HepG2 (cell line): ENCODE results near the gene SNX9. TPM values are rescaled to one million over a fixed set of nuclear protein-coding genes. Genes with fewer than 3 reads are reported as not detected.

Source experiments
- DNMT1 ChIP-seq: sonication (generic); formaldehyde crosslinking; IDR thresholded peaks from 2 replicates; pipeline ENCODE4 v1.5.1; 2020; ENCODE audit warnings: mild to moderate bottlenecking, missing genetic modification reagents
- EEA1 ChIP-seq: sonication (generic); formaldehyde crosslinking; IDR thresholded peaks from 2 replicates; pipeline ENCODE4 v1.5.1; 2020; ENCODE audit warnings: mild to moderate bottlenecking, missing genetic modification reagents, borderline replicate concordance
- FOXK1 ChIP-seq: sonication (generic); formaldehyde crosslinking; IDR thresholded peaks from 2 replicates; pipeline ENCODE4 v1.4.0; 2020; ENCODE audit warnings: low read depth, missing genetic modification reagents, borderline replicate concordance
- GLMP ChIP-seq: sonication (generic); formaldehyde crosslinking; IDR thresholded peaks from 2 replicates; pipeline ENCODE4 v1.9.0; 2021; ENCODE audit warnings: missing genetic modification reagents, mild to moderate bottlenecking, borderline replicate concordance
- HMG20B ChIP-seq: conservative IDR thresholded peaks from 2 replicates; pipeline ENCODE4 v1.6.1; 2016; ENCODE audit warnings: missing genetic modification reagents, missing compliant biosample characterization
- NFIC ChIP-seq: IDR thresholded peaks from 2 replicates; pipeline ENCODE4 v1.6.1; 2012; ENCODE audit warnings: mild to moderate bottlenecking, low read length, inconsistent platforms
- PHF21A ChIP-seq: sonication (generic); formaldehyde crosslinking; IDR thresholded peaks from 2 replicates; pipeline ENCODE4 v1.5.0; 2020; ENCODE audit warnings: mild to moderate bottlenecking, missing genetic modification reagents
- POGK ChIP-seq: sonication (generic); formaldehyde crosslinking; conservative IDR thresholded peaks from 2 replicates; pipeline ENCODE4 v1.8.0; 2022; ENCODE audit warnings: mild to moderate bottlenecking, moderate library complexity, missing genetic modification reagents
- RAD21 ChIP-seq: fragments of 450-650 bp; formaldehyde crosslinking; IDR thresholded peaks from 2 replicates; pipeline ENCODE4 v1.5.0; 2020; ENCODE audit warnings: mild to moderate bottlenecking
- RNF2 ChIP-seq: fragments of 450-650 bp; conservative IDR thresholded peaks from 2 replicates; pipeline ENCODE4 v1.6.1; 2016; ENCODE audit warnings: low read depth
- TEAD3 ChIP-seq: optimal IDR thresholded peaks from 2 replicates; pipeline ENCODE3; 2016; ENCODE audit warnings: borderline replicate concordance
- TMF1 ChIP-seq: sonication (generic); formaldehyde crosslinking; IDR thresholded peaks from 2 replicates; pipeline ENCODE4 v1.8.1; 2022; ENCODE audit warnings: low read depth, missing genetic modification reagents
- ZBTB3 ChIP-seq: sonication (generic); formaldehyde crosslinking; IDR thresholded peaks from 2 replicates; pipeline ENCODE4 v1.4.0; 2020; ENCODE audit warnings: low read depth, mild to moderate bottlenecking, moderate library complexity, missing genetic modification reagents, borderline replicate concordance
- ZMYM4 ChIP-seq: sonication (generic); formaldehyde crosslinking; IDR thresholded peaks from 2 replicates; pipeline ENCODE4 v1.8.1; 2023; ENCODE audit warnings: mild to moderate bottlenecking, missing genetic modification reagents
- ZNF260 ChIP-seq: sonication (generic); formaldehyde crosslinking; IDR thresholded peaks from 2 replicates; pipeline ENCODE4 v1.4.0; 2020; ENCODE audit warnings: missing genetic modification reagents, low read depth, mild to moderate bottlenecking, borderline replicate concordance
- ZNF30 ChIP-seq: sonication (generic); formaldehyde crosslinking; IDR thresholded peaks from 2 replicates; pipeline ENCODE4 v1.5.0; 2020; ENCODE audit warnings: mild to moderate bottlenecking, missing genetic modification reagents
- ZNF331 ChIP-seq: sonication (generic); formaldehyde crosslinking; IDR thresholded peaks from 2 replicates; pipeline ENCODE4 v1.4.0; 2020; ENCODE audit warnings: missing genetic modification reagents
- ZNF432 ChIP-seq: sonication (generic); formaldehyde crosslinking; IDR thresholded peaks from 2 replicates; pipeline ENCODE4 v1.5.0; 2020; ENCODE audit warnings: missing genetic modification reagents, mild to moderate bottlenecking, borderline replicate concordance
- ZNF460 ChIP-seq: sonication (generic); formaldehyde crosslinking; IDR thresholded peaks from 2 replicates; pipeline ENCODE4 v1.5.1; 2020; ENCODE audit warnings: missing genetic modification reagents, mild to moderate bottlenecking, borderline replicate concordance
- ZSCAN20 ChIP-seq: sonication (generic); formaldehyde crosslinking; IDR thresholded peaks from 2 replicates; pipeline ENCODE4 v1.4.0; 2020; ENCODE audit warnings: missing genetic modification reagents, mild to moderate bottlenecking, borderline replicate concordance
- polyA plus RNA-seq, 8 experiments: library from polyadenylated mRNA; depleted of rRNA in 3 of 8; stranded (reverse) in 7 of 8; unstranded in 1 of 8; fragments of >200 nt; fragmentation: Illumina TruSeq in 4 of 8; extraction: Trizol in 4 of 8; gene quantifications; 2 replicates each; pipeline versions ENCODE4 v1.2.1 to v1.2.3, GENCODE V29; 2011 to 2016; ENCODE audit warnings: low read depth in 4 of 8, missing spikeins in 1 of 8, mixed read lengths in 1 of 8; ENCODE audit not compliant: insufficient read depth in 1 of 8
- total RNA-seq, 5 experiments: library from RNA; depleted of rRNA; stranded (reverse); fragments of >200 nt; fragmentation: Illumina TruSeq; extraction: Trizol; gene quantifications; 2 replicates each; pipeline ENCODE4 v1.2.3, GENCODE V29; 2016; ENCODE audit warnings: low read depth in 1 of 5
- TF ChIP-seq, protein P1 (sequence below): fragments of 450-650 bp; IDR thresholded peaks from 2 replicates; pipeline ENCODE4 v1.6.1; 2017; ENCODE audit warnings: mild to moderate bottlenecking
- TF ChIP-seq, protein P2 (sequence below): sonication (generic); formaldehyde crosslinking; IDR thresholded peaks from 2 replicates; pipeline ENCODE4 v1.4.0; 2020; ENCODE audit warnings: missing genetic modification reagents

Gene SNX9
- total and polyA plus RNA-seq, 2 of the 13 experiments (the other 11 are each of a cell fraction or from before 2014, with no cell fraction given) = 21.9 to 36.0 TPM

DNA sequence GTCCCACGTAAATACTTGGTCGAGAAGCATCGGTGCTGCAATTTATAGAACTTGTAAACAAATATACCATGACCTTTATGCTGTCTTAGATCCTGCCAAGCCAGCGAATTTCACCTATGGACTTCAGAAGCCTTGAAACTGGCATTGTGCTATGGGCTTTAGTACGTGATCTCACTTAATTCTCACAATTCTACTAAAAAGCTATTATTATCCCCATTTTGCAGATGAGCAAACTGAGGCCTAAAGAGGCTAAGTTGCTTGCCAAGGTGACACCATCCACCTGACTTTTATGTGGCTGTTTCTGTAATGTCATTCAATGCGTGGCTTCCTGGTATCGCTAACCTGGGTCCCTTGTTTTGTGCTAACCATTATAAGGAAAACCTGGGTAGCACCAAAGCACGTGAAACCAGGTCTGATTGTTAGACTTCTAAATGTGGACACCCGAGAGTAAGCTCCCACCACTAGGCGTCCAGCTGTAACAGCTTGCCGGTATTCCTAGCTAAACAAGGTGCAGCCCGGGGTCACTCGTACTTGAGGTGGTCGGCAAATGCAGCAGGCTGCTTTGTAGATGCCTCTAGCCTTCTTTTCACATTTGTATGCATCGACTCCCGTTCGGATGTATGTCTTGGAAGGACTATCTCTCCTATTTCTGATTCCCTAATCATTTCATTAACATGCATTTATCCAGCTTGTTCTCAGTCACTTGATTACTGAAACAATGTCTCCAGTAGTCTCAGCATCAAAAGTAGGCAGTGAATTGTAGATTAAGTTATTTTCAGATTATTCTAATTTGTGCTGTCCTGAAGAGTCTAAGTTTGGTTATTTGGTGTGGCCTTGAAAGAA lies 159.7 kb downstream of the SNX9 start (continued):
- peak; percentile 43; the same call in 1 of the 2 replicates for TF ChIP-seq FOXK1 (CRISPR knock-in tag)
- peak; percentile 68; the same call in 1 of the 2 replicates for TF ChIP-seq NFIC
- no peak for TF ChIP-seq TMF1 (CRISPR knock-in tag)
- no peak for TF ChIP-seq GLMP (CRISPR knock-in tag)
- no peak for TF ChIP-seq ZNF432
- TF ChIP-seq, protein P1, sequence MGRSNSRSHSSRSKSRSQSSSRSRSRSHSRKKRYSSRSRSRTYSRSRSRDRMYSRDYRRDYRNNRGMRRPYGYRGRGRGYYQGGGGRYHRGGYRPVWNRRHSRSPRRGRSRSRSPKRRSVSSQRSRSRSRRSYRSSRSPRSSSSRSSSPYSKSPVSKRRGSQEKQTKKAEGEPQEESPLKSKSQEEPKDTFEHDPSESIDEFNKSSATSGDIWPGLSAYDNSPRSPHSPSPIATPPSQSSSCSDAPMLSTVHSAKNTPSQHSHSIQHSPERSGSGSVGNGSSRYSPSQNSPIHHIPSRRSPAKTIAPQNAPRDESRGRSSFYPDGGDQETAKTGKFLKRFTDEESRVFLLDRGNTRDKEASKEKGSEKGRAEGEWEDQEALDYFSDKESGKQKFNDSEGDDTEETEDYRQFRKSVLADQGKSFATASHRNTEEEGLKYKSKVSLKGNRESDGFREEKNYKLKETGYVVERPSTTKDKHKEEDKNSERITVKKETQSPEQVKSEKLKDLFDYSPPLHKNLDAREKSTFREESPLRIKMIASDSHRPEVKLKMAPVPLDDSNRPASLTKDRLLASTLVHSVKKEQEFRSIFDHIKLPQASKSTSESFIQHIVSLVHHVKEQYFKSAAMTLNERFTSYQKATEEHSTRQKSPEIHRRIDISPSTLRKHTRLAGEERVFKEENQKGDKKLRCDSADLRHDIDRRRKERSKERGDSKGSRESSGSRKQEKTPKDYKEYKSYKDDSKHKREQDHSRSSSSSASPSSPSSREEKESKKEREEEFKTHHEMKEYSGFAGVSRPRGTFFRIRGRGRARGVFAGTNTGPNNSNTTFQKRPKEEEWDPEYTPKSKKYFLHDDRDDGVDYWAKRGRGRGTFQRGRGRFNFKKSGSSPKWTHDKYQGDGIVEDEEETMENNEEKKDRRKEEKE = no peak
- peak; percentile 73 for TF ChIP-seq TEAD3 (CRISPR knock-in tag)
- TF ChIP-seq ZSCAN20 (CRISPR knock-in tag) = no peak
- no peak for TF ChIP-seq DNMT1 (CRISPR knock-in tag)
- TF ChIP-seq ZBTB3 = 0 out of 2 replicates have a peak, but pooled peaks have one; percentile 10
- peak; percentile 63; the same call in 1 of the 2 replicates for TF ChIP-seq PHF21A (CRISPR knock-in tag)
- no peak for TF ChIP-seq RNF2
- TF ChIP-seq HMG20B (CRISPR knock-in tag) = no peak; the same call in 1 of the 2 replicates
- peak; percentile 64 for TF ChIP-seq ZNF331
- TF ChIP-seq ZNF260 (CRISPR knock-in tag) = no peak
- no peak for TF ChIP-seq EEA1 (CRISPR knock-in tag)
- TF ChIP-seq ZNF30 (CRISPR knock-in tag) = no peak
- TF ChIP-seq, protein P2, sequence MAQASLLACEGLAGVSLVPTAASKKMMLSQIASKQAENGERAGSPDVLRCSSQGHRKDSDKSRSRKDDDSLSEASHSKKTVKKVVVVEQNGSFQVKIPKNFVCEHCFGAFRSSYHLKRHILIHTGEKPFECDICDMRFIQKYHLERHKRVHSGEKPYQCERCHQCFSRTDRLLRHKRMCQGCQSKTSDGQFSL (CRISPR knock-in tag) = no peak
- TF ChIP-seq POGK = 0 out of 2 replicates have a peak, but pooled peaks have one; percentile 53
- TF ChIP-seq ZMYM4 (CRISPR knock-in tag) = no peak
- TF ChIP-seq RAD21 (CRISPR knock-in tag) = peak; percentile 65
- no peak for TF ChIP-seq ZNF460 (CRISPR knock-in tag)
